Fibroblast of lung (primary cell): ENCODE measurements around the gene TTI1. TPM values are rescaled to one million over a fixed set of nuclear protein-coding genes. Genes with fewer than 3 reads are reported as not detected.

Source experiments
- DNase-seq, 2 donors: peaks; one replicate each; pipeline versions ENCODE4 v3.0.0 to v3.0.0-alpha.2; 2010; ENCODE audit warnings: low read depth in 2 of 2
- H2AFZ ChIP-seq: 2 replicates; pipeline ENCODE4 v1.5.1; 2012; ENCODE audit warnings: low read length, control low read depth, inconsistent platforms
- H3K27ac ChIP-seq: 2 replicates; pipeline ENCODE4 v1.5.1; 2011; ENCODE audit warnings: low read length, control low read depth; ENCODE audit not compliant: insufficient read depth
- H3K27me3 ChIP-seq: 2 replicates; pipeline ENCODE4 v1.5.1; 2011; ENCODE audit warnings: mild to moderate bottlenecking, low read length; ENCODE audit not compliant: control insufficient read depth, insufficient read depth
- H3K36me3 ChIP-seq: 2 replicates; pipeline ENCODE4 v1.5.1; 2011; ENCODE audit warnings: low read length; ENCODE audit not compliant: control insufficient read depth, insufficient read depth
- H3K4me1 ChIP-seq: 2 replicates; pipeline ENCODE4 v1.5.1; 2011; ENCODE audit warnings: low read length; ENCODE audit not compliant: control insufficient read depth, insufficient read depth; ENCODE audit errors: extremely low read depth
- H3K4me2 ChIP-seq: 2 replicates; pipeline ENCODE4 v1.5.1; 2011; ENCODE audit warnings: low read length, control low read depth; ENCODE audit not compliant: insufficient read depth; ENCODE audit errors: extremely low read depth
- H3K4me3 ChIP-seq, 4 experiments: fragments of 200-600 bp in 1 of 4; sonication (generic) in 1 of 4; replicated peaks in 1 of 4; 2 replicates each; pipeline ENCODE4 v1.5.1; 2011 to 2016; ENCODE audit warnings: low read length in 4 of 4, low read depth in 3 of 4, mild to moderate bottlenecking in 3 of 4, control low read depth in 2 of 4, inconsistent platforms in 1 of 4, mixed read lengths in 1 of 4; ENCODE audit not compliant: insufficient read depth in 1 of 4; ENCODE audit errors: control extremely low read depth in 1 of 4
- H3K79me2 ChIP-seq: 2 replicates; pipeline ENCODE4 v1.5.1; 2012; ENCODE audit warnings: mild to moderate bottlenecking, low read length, inconsistent platforms; ENCODE audit not compliant: control insufficient read depth, insufficient read depth
- H3K9ac ChIP-seq: 2 replicates; pipeline ENCODE4 v1.5.1; 2011; ENCODE audit warnings: mild to moderate bottlenecking, low read length, control low read depth; ENCODE audit not compliant: insufficient read depth
- H3K9me3 ChIP-seq: 2 replicates; pipeline ENCODE4 v1.5.1; 2012; ENCODE audit warnings: low read depth, low read length; ENCODE audit not compliant: control insufficient read depth, insufficient read depth
- H4K20me1 ChIP-seq: 2 replicates; pipeline ENCODE4 v1.5.1; 2011; ENCODE audit warnings: low read length; ENCODE audit not compliant: control insufficient read depth, insufficient read depth; ENCODE audit errors: extremely low read depth
- CTCF ChIP-seq, 2 donors: IDR thresholded peaks in 1 of 2; conservative IDR thresholded peaks in 1 of 2; 1 replicate in 1 of 2; 2 replicates in 1 of 2; pipeline ENCODE4 v1.5.1; 2011 to 2012; ENCODE audit warnings: low read length in 2 of 2, control low read depth in 1 of 2, inconsistent platforms in 1 of 2, low read depth in 1 of 2, mild to moderate bottlenecking in 1 of 2
- EZH2 ChIP-seq: IDR thresholded peaks from 2 replicates; pipeline ENCODE4 v1.5.1; 2012; ENCODE audit warnings: low read length, control low read depth, mild to moderate bottlenecking; ENCODE audit errors: missing control alignments
- polyA plus RNA-seq, 2 donors: library from polyadenylated mRNA; depleted of rRNA in 1 of 2; stranded (reverse) in 1 of 2; unstranded in 1 of 2; fragments of >200 nt; gene quantifications; 2 replicates each; pipeline ENCODE4 v1.2.1, GENCODE V29; 2011 to 2012; ENCODE audit warnings: missing spikeins in 1 of 2
- total RNA-seq: library from RNA; depleted of rRNA; stranded (reverse); fragments of >200 nt; gene quantifications from 2 replicates; pipeline ENCODE4 v1.2.1, GENCODE V29; 2014

Gene TTI1
- total and polyA plus RNA-seq, 2 donors (not counting 1 experiment from before 2014, with no cell fraction given): 12.6 to 20.0 TPM

- Histone ChIP-seq H3K79me2 (no peaks in the 10 kb centered on the region), H3K9me3 (no peaks in the 10 kb centered on the region), H2AFZ (no peak overlapping the region), H3K9ac (no peak overlapping the region), H3K4me3 (no peak overlapping the region), H3K4me1 (peaks cover 18% of the 10 kb centered on the region), H3K36me3 (peaks cover 12% of the 10 kb centered on the region), H4K20me1 (no peaks in the 10 kb centered on the region), H3K4me2 (peak overlapping the region; percentile 66), H3K27ac (peak overlapping the region; percentile 48), H3K27me3 (no peaks in the 10 kb centered on the region)
- DNase-seq: peak; percentile 80 to 84
- no peak for TF ChIP-seq CTCF (conservative IDR thresholded peaks at IDR 0.05 in 1 of 2, IDR thresholded peaks at IDR 0.05 in 1 of 2; ENCODE audit: low read depth in 1 of 2, low read length in 2 of 2)
- TF ChIP-seq EZH2: no peak
These were observed 31.9 kb downstream of the TTI1 start for GRCh38 chr20:38001173-38001875.

- no peak for TF ChIP-seq EZH2
- no peak for TF ChIP-seq CTCF (conservative IDR thresholded peaks at IDR 0.05 in 1 of 2, IDR thresholded peaks at IDR 0.05 in 1 of 2; ENCODE audit: low read depth in 1 of 2, low read length in 2 of 2)
- no peak for DNase-seq
- H3K27ac ChIP-seq: no peak overlapping the region
- H3K4me2 ChIP-seq: no peak overlapping the region
- H3K79me2 ChIP-seq: no peaks in the 10 kb centered on the region
- peaks cover 15% of the 10 kb centered on the region for H3K36me3 ChIP-seq
- no peak overlapping the region for H2AFZ ChIP-seq
- H3K4me1 ChIP-seq: peaks cover 18% of the 10 kb centered on the region
- no peaks in the 10 kb centered on the region for H3K27me3 ChIP-seq
- no peaks in the 10 kb centered on the region for H3K9me3 ChIP-seq
- no peak overlapping the region for H3K9ac ChIP-seq
- no peaks in the 10 kb centered on the region for H4K20me1 ChIP-seq
- H3K4me3 ChIP-seq: no peak overlapping the region
These were observed 33.0 kb downstream of the TTI1 start for GRCh38 chr20:38000293-38000692.

- no peak overlapping the region for H3K4me2 ChIP-seq
- H3K4me3 ChIP-seq: no peak overlapping the region
- no peak overlapping the region for H2AFZ ChIP-seq
- no peak overlapping the region for H3K9ac ChIP-seq
- H3K27me3 ChIP-seq: no peaks in the 10 kb centered on the region
- H3K79me2 ChIP-seq: no peaks in the 10 kb centered on the region
- no peaks in the 10 kb centered on the region for H3K9me3 ChIP-seq
- H4K20me1 ChIP-seq: no peaks in the 10 kb centered on the region
- H3K4me1 ChIP-seq: peaks cover 18% of the 10 kb centered on the region
- DNase-seq: peak in 1 of 2 donors; percentile 12
- no peak overlapping the region for H3K27ac ChIP-seq
- TF ChIP-seq EZH2 (no peak), CTCF (conservative IDR thresholded peaks at IDR 0.05 in 1 of 2, IDR thresholded peaks at IDR 0.05 in 1 of 2; ENCODE audit: low read depth in 1 of 2, low read length in 2 of 2) (no peak)
- H3K36me3 ChIP-seq: peaks cover 15% of the 10 kb centered on the region
These were observed 33.6 kb downstream of the TTI1 start for GRCh38 chr20:37999526-38000263.
